NCI-H748 (cell line): ENCODE data around the gene MYOCOS.
"Not testable (repeated sequence)": the region's sequence is repeated elsewhere in the genome, so short reads cannot be mapped to it uniquely, and the experiment has no call there.

ENCODE experiments used
- DNase-seq: peaks from one replicate; lab custom pipeline; 2025; ENCODE audit not compliant: unreplicated experiment; lab: John Stamatoyannopoulos, UW

Gene MYOCOS

DNA sequence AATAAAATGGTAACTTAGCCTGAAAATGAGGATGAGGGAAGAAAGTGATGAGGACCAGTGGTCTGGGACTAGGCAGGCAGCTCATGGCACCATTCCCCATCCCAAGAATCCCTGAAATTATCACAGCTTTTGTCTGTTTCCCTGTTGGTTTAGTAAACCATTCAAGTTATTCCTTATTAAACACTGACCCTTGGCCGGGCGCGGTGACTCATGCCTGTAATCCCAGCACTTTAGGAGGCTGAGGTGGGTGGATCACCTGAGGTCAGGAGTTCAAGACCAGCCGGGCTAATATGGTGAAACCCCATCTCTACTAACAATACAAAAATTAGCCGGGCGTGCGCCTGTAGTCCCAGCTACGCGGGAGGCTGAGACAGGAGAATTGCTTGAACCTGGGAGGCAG is 34.2 kb downstream of the MYOCOS start:
- DNase-seq, result not testable (repeated sequence)

DNA sequence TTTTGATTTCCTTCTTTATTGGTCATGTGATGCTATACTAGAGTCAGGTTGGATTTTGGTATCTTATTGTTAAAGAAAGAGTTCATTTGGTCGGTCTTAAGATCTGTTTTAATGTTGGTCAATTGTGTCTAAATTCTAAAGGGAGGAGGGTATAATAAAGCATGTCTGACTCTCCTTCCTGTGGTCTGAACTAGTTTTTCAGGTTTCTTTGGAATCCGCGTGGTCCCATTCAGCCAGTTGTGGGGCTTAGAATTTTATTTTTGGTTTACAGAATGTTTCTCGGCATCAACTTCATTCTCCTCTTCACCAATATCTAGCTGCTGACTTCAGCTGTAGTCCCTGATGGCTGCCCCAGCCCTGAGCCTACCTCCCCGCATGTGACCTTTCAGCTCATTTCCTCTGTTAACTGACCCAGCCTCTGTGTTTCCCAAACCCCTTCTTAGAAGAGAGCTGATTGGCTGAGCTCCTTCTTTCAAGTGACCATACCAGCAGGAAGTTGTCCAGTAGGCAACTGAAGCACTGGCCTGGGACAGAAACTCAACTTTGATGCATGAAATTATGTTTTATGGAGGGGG is 39.1 kb downstream of the MYOCOS start:
- no peak for DNase-seq

DNA sequence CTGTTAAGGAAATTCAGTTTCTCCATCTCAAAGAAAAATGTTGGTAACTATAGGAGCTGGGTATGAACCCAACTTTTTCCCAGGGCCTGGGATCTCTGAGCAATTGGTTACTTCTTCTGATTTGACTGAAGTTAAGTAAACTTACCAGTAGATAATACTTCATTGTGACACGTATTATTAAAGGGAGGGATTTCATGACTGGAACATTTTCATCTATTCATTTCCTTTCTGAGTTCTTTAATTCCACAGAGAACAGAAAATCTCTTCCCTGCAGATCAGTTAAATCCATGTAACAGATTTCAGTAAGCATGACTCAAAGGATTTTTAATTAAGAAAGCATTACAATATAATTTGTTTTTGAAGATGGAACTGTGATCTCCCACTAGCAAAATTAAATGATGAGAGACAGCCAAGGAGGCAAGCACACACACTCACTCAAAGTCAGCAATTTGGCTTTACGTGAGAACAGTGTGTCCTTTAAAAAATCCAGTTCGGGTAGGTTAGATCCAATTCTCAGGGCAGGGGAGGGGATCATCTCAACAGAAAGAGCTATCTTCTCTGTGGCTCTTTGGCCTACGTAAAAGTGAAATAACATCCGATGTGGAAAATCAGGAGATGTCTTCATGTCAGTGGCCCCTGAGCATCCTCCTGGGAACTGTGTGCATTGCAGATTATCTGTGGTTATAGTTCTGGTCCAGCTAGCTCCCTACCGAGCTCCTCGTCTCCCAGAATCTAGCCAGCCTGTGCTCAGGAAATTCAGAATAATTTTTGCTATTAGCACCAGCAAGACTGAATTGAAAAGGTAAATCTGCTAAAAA is 41.2 kb downstream of the MYOCOS start:
- no peak for DNase-seq

DNA sequence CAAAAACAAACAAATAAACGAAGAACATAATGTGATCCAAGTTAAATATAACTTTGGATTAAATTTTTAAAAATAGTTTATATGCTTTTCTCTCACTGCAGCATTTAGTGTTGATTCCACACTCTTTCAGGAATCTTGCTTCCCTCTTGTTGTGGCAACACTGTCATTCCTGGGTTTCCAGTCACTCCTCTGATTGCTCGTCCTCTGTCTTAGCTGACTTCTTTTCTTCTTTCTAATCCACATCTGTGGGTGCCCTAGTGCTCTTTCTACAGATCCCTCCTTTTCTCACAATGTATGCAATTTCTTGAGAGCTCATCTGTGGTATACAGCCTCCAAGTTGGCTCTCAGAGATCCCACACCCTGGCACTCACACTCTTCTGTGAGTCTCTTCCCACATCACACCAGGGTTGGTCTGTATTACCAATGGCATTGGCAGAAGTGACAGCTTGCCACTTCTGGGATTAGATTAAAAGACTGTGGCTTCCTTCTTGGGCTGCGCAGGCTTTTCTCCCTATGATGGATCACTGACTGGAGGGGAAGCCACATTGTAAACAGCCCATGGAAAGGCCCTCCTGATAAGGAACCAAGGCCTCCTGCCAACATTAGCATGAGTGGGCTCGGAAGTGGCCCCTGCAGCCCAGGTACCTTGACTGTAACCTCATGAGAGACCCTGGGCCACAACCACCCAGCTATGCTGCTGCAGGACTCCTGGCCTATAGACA is 42.0 kb downstream of the MYOCOS start:
- DNase-seq, result no peak

DNA sequence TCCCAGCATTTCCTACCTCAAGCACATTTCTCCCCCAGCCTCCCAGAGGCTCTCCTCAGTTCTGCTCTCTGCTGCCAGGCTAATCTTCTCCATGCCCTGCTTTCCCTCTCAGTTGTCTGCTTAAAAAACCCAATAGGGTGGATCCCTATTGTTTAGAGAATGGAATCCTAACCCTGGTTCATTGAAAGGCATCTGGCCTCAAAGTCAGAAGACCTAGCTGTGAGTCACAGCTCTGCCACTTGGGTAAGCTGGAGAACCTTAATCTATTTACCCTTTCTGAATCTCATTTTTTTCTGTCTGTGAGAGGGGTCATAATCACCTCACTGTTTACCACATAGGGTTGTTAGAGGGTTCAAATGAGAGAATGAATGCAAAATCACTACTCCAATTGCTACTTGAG is 42.9 kb downstream of the MYOCOS start:
- no peak for DNase-seq

DNA sequence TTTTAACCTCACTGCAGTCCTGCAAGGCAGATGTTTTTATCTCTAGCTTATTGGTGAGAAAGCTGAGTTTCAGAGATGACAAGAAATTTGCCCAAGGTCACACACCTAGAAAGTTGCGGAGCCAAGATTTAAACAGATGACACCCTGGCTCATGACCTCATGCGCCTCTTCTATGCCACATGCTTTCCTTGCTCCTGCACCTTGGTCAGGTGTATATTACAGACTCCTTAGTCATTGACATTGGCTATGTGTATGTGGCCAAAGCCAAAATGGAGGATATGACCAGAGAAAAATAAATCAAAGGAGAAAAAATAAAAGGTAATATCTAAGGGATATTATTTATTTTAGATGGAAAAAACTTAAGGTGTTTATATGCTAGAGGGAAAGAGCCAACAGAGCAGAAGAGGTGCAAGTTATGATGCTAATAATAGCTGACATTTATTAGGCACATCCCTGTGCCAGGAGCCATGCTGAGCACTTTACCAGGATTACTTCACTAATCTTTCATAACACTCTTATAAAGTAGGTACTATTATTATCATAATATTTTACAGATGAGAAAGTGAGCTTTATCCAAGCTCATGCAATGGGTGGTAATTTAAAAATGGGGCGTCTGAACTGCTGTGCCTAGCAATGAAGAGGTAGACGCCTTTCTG is 44.2 kb downstream of the MYOCOS start:
- DNase-seq, result no peak

DNA sequence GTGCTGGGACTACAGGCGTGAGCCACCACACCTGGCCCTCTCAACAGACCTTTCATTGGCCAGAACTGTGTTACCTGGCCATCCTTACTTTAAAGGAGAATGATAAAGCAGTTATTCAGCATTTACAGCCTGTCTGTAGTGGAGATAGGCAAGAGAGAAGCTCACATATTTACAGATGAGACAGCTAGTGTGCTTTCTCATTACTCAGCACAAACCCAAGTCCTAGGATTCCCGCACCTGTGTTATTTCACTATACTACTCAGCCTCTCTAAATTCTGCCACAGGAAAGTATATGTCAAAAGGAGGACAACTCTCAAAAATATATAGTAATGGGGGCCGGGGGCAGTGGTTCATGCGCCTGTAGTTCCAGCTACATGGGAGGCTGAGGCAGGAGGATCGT is 46.3 kb downstream of the MYOCOS start:
- DNase-seq, result no peak

DNA sequence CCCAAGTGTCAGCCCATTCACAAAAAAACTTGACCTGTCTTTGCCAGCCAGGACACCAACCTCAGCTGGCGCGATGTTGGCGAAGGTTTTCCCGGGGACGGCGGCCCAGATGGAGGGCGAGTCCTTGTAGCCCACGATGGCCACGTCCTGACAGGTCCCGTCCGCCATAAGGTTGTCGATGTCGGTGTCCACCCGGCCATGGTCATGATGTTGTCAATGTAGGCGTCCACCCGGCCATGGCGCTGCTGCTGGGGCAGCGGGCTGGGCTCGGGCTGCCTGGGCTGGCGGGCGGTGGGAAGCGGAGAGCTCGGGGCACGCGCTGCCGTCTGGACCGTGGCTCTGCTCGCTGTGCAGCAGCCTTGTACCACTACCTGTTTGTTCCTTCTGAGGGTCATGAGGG is 48.7 kb downstream of the MYOCOS start:
- DNase-seq, result no peak

DNA sequence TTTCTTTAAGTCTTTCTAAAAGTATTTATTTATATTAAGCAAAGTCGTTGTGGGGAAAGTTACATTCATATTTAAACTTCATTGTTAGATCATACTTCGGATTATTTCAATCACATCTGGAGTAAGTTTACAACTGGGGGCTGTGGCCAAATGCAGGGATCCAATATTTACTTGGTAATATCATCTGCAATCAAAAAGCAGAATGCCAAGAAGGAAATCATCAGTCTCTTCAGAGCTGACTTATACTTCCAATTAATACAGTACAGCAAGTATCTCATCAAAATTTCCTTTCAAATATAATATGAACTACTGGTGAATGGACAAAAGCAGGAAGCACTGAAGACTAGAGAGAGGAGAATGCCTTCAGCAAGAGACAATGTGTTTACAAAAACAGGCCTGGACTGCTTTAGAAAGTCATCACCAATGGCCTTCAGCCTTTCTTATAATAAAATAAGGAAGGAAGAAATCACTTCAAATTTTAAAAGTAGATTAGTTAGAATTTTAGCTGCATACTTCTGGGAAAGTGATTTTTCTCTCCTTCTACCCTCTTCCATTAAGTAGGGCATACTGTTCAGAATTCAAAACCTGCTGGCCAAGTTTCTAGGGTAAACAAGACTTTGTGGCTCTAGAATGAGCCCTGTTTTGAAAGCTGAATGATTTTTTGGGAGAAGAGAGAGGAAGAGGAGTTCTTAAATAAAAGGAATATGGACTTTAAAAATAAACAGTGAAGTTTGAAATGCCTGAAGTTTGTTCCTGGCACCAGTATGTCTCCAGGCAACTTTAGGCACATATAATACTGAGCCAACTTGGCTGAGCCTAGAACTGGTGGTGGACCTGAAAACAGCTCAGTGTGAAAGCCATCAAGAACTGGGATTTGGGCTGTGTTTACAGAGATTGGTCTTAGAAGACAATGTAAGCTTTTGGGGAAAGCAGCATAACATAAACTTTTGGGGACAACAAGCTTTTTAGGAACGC is 52.7 kb downstream of the MYOCOS start:
- no peak for DNase-seq
